Measurements from ENCODE around the gene CLCN4.

The CLCN4 gene

GRCh38 chrX:10244915-10245622 is 88.3 kb downstream of the CLCN4 start:
- DNase-seq (ENCODE audit: low read depth): no peak

GRCh38 chrX:10245886-10246285 is 89.1 kb downstream of the CLCN4 start:
- no peak for DNase-seq (ENCODE audit: low read depth)

GRCh38 chrX:10246297-10246696 is 89.5 kb downstream of the CLCN4 start:
- no peak for DNase-seq (ENCODE audit: low read depth)

GRCh38 chrX:10246846-10247245 is 90.1 kb downstream of the CLCN4 start:
- DNase-seq (ENCODE audit: low read depth): no peak

GRCh38 chrX:10254739-10255138 is 98.0 kb downstream of the CLCN4 start:
- no peak for DNase-seq (ENCODE audit: low read depth)

- DNase-seq (ENCODE audit: low read depth): no peak
Observed at GRCh38 chrX:10259716-10260115, 102.9 kb downstream of the CLCN4 start.

- no peak for DNase-seq (ENCODE audit: low read depth)
Observed at GRCh38 chrX:10265775-10266174, 109.0 kb downstream of the CLCN4 start.

GRCh38 chrX:10278716-10279115 is 121.9 kb downstream of the CLCN4 start:
- no peak for DNase-seq (ENCODE audit: low read depth)

GRCh38 chrX:10280071-10280470 is 123.3 kb downstream of the CLCN4 start:
- no peak for DNase-seq (ENCODE audit: low read depth)

- no peak for DNase-seq (ENCODE audit: low read depth)
Observed at GRCh38 chrX:10282490-10282889, 125.7 kb downstream of the CLCN4 start.

- DNase-seq (ENCODE audit: low read depth): no peak
Observed at GRCh38 chrX:10286195-10286594, 129.4 kb downstream of the CLCN4 start.

Data from stromal cell of bone marrow (primary cell).